GM19467 (cell line): ENCODE data around the gene GDPD3.

ENCODE experiments used
- ATAC-seq: cut with Tn5 transposase; IDR thresholded peaks from one replicate; pipeline ENCODE4 v1.9.1; 2021; ENCODE audit warnings: mild to moderate bottlenecking, moderate library complexity; ENCODE audit not compliant: unreplicated experiment

Gene GDPD3

GRCh38 chr16:30082545-30083090 lies 30.7 kb downstream of the GDPD3 start:
- no peak for ATAC-seq

GRCh38 chr16:30079480-30079879 lies 33.9 kb downstream of the GDPD3 start:
- no peak for ATAC-seq

GRCh38 chr16:30078744-30079143 lies 34.6 kb downstream of the GDPD3 start:
- no peak for ATAC-seq

- no peak for ATAC-seq
Measured at GRCh38 chr16:30077656-30078055, 35.7 kb downstream of the GDPD3 start.

- peak; percentile 27 for ATAC-seq
Measured at GRCh38 chr16:30076276-30076791, 37.0 kb downstream of the GDPD3 start.

- ATAC-seq, result peak; percentile 59
Measured at GRCh38 chr16:30075503-30076275, 37.6 kb downstream of the GDPD3 start, which contains the start of gene PPP4C. PPP4C (plus strand) TSS chr16:30075994; CDS start chr16:30076378, 384 bp downstream.

- ATAC-seq, result no peak
Measured at GRCh38 chr16:30070490-30070889, 42.8 kb downstream of the GDPD3 start.

GRCh38 chr16:30069611-30070462 lies 43.5 kb downstream of the GDPD3 start:
- no peak for ATAC-seq

GRCh38 chr16:30068750-30069610 lies 44.4 kb downstream of the GDPD3 start:
- no peak for ATAC-seq

GRCh38 chr16:30068333-30068732 lies 45.0 kb downstream of the GDPD3 start:
- no peak for ATAC-seq

GRCh38 chr16:30067584-30067916 lies 45.8 kb downstream of the GDPD3 start:
- no peak for ATAC-seq

- no peak for ATAC-seq
Measured at GRCh38 chr16:30066761-30067583, 46.4 kb downstream of the GDPD3 start.

GRCh38 chr16:30065943-30066760 lies 47.2 kb downstream of the GDPD3 start:
- no peak for ATAC-seq

GRCh38 chr16:30065102-30065942 lies 48.0 kb downstream of the GDPD3 start, which contains the start of gene ALDOA:
ALDOA (plus strand) TSS chr16:30065760; CDS start chr16:30066898, 1,138 bp downstream.
- ATAC-seq, result peak; percentile 79

GRCh38 chr16:30064729-30065101 lies 48.6 kb downstream of the GDPD3 start:
- no peak for ATAC-seq

GRCh38 chr16:30063893-30064728 lies 49.2 kb downstream of the GDPD3 start:
- ATAC-seq, result no peak

- no peak for ATAC-seq
Measured at GRCh38 chr16:30063278-30063892, 50.0 kb downstream of the GDPD3 start.
